Fibroblast of villous mesenchyme (primary cell): ENCODE results near the gene PDGFA. TPM values are rescaled to one million over a fixed set of nuclear protein-coding genes. Genes with fewer than 3 reads are reported as not detected.

Experiments
- DNase-seq: peaks from one replicate; pipeline ENCODE4 v3.0.0-alpha.2; 2010; ENCODE audit warnings: low read depth
- H3K4me3 ChIP-seq: 2 replicates; pipeline ENCODE4 v1.5.1; 2011; ENCODE audit warnings: low read depth, mild to moderate bottlenecking, low read length
- CTCF ChIP-seq: IDR thresholded peaks from 2 replicates; pipeline ENCODE4 v1.5.1; 2012; ENCODE audit warnings: low read depth, mild to moderate bottlenecking, low read length; ENCODE audit not compliant: insufficient read depth
- total RNA-seq: library from RNA; depleted of rRNA; stranded (reverse); fragments of >200 nt; gene quantifications from 2 replicates; pipeline ENCODE4 v1.2.3, GENCODE V29; 2012

The PDGFA gene
- total RNA-seq, 1 donor = 43.2 TPM

GRCh38 chr7:533266-533665 lies 13.6 kb upstream of the PDGFA start:
- TF ChIP-seq CTCF = no peak
- no peak for DNase-seq
- no peak overlapping the region for H3K4me3 ChIP-seq

GRCh38 chr7:532379-533143 lies 12.9 kb upstream of the PDGFA start:
- TF ChIP-seq CTCF = no peak
- no peak overlapping the region for H3K4me3 ChIP-seq

GRCh38 chr7:531777-532176 lies 12.1 kb upstream of the PDGFA start:
- DNase-seq = no peak
- H3K4me3 ChIP-seq = no peak overlapping the region
- no peak for TF ChIP-seq CTCF

More at GRCh38 chr7:532379-533143, 12.9 kb upstream of the PDGFA start:
- no peak for DNase-seq

GRCh38 chr7:528451-528850 lies 8.8 kb upstream of the PDGFA start:
- no peak for DNase-seq
- no peak for TF ChIP-seq CTCF

GRCh38 chr7:527723-528122 lies 8.1 kb upstream of the PDGFA start:
- no peak for TF ChIP-seq CTCF
- DNase-seq = no peak
- no peak overlapping the region for H3K4me3 ChIP-seq

More at GRCh38 chr7:528451-528850, 8.8 kb upstream of the PDGFA start:
- no peak overlapping the region for H3K4me3 ChIP-seq

GRCh38 chr7:526460-527034 lies 6.9 kb upstream of the PDGFA start:
- no peak for TF ChIP-seq CTCF
- no peak overlapping the region for H3K4me3 ChIP-seq
- no peak for DNase-seq
